Dedifferentiated amniotic fluid mesenchymal stem cell (primary cell): Measurements from ENCODE around the gene TDO2.
"Not testable (repeated sequence)": the region's sequence is repeated elsewhere in the genome, so short reads cannot be mapped to it uniquely, and the experiment has no call there.

Source experiments
- DNase-seq: peaks from one replicate; pipeline ENCODE4 v3.0.0-alpha.2; 2016; ENCODE audit errors: extremely low spot score

TDO2 gene

GRCh38 chr4:155907556-155907955 lies 4.1 kb downstream of the TDO2 start:
- DNase-seq = no peak

GRCh38 chr4:155908187-155909139 lies 5.0 kb downstream of the TDO2 start:
- DNase-seq = no peak

- no peak for DNase-seq
Observed at GRCh38 chr4:155909615-155910226, 6.2 kb downstream of the TDO2 start.

GRCh38 chr4:155911905-155912304 lies 8.4 kb downstream of the TDO2 start:
- no peak for DNase-seq

GRCh38 chr4:155914782-155915181 lies 11.3 kb downstream of the TDO2 start:
- no peak for DNase-seq

GRCh38 chr4:155921597-155921996 lies 18.1 kb downstream of the TDO2 start:
- no peak for DNase-seq

GRCh38 chr4:155924637-155925036 lies 21.1 kb downstream of the TDO2 start:
- DNase-seq = no peak

GRCh38 chr4:155929833-155930232 lies 26.3 kb downstream of the TDO2 start:
- no peak for DNase-seq

GRCh38 chr4:155930330-155930729 lies 26.8 kb downstream of the TDO2 start:
- DNase-seq = no peak

- no peak for DNase-seq
Observed at GRCh38 chr4:155931634-155932033, 28.1 kb downstream of the TDO2 start.

GRCh38 chr4:155934634-155935033 lies 31.1 kb downstream of the TDO2 start:
- DNase-seq = not testable (repeated sequence)

- no peak for DNase-seq
Observed at GRCh38 chr4:155935389-155935986, 32.0 kb downstream of the TDO2 start.

GRCh38 chr4:155941085-155941790 lies 37.7 kb downstream of the TDO2 start:
- DNase-seq = no peak

- DNase-seq = no peak
Observed at GRCh38 chr4:155941820-155942219, 38.3 kb downstream of the TDO2 start.

- no peak for DNase-seq
Observed at GRCh38 chr4:155943605-155944291, 40.3 kb downstream of the TDO2 start.

- no peak for DNase-seq
Observed at GRCh38 chr4:155944516-155944915, 41.0 kb downstream of the TDO2 start.

- DNase-seq = no peak
Observed at GRCh38 chr4:155946486-155946885, 43.0 kb downstream of the TDO2 start.

GRCh38 chr4:155948541-155948940 lies 45.0 kb downstream of the TDO2 start:
- DNase-seq = no peak

GRCh38 chr4:155950461-155950860 lies 47.0 kb downstream of the TDO2 start:
- DNase-seq = no peak

GRCh38 chr4:155952501-155952901 lies 49.0 kb downstream of the TDO2 start:
- DNase-seq = peak; percentile 44
